GM18526 (cell line): ENCODE measurements around the gene CARM1.

ENCODE experiments used
- POLR2A ChIP-seq: IDR thresholded peaks from 3 replicates; pipeline ENCODE4 v1.6.1; 2011; ENCODE audit not compliant: insufficient read length; ENCODE audit errors: extremely low read depth

CARM1 gene

GRCh38 chr19:10836479-10837330, 34.6 kb upstream of the CARM1 start:
- no peak for TF ChIP-seq POLR2A

- no peak for TF ChIP-seq POLR2A
These were observed 33.0 kb upstream of the CARM1 start for GRCh38 chr19:10838377-10838776.

GRCh38 chr19:10839114-10840050, 32.0 kb upstream of the CARM1 start:
- TF ChIP-seq POLR2A, result no peak

GRCh38 chr19:10842788-10843187, 28.6 kb upstream of the CARM1 start:
- no peak for TF ChIP-seq POLR2A

GRCh38 chr19:10846500-10847202, 24.7 kb upstream of the CARM1 start:
- TF ChIP-seq POLR2A, result no peak

GRCh38 chr19:10848230-10848856, 23.0 kb upstream of the CARM1 start, which contains the start of gene C19orf38:
TSS of gene C19orf38 (plus strand) at chr19:10848415. CDS start at chr19:10848509, 94 bp downstream.
- no peak for TF ChIP-seq POLR2A

GRCh38 chr19:10850631-10851030, 20.7 kb upstream of the CARM1 start:
- TF ChIP-seq POLR2A, result no peak

GRCh38 chr19:10852098-10852800, 19.1 kb upstream of the CARM1 start:
- no peak for TF ChIP-seq POLR2A

GRCh38 chr19:10852941-10853340, 18.4 kb upstream of the CARM1 start:
- TF ChIP-seq POLR2A, result no peak

- no peak for TF ChIP-seq POLR2A
These were observed 16.8 kb upstream of the CARM1 start for GRCh38 chr19:10854350-10855089.

GRCh38 chr19:10855879-10856522, 15.4 kb upstream of the CARM1 start:
- TF ChIP-seq POLR2A, result no peak

GRCh38 chr19:10858204-10858828, 13.0 kb upstream of the CARM1 start:
- TF ChIP-seq POLR2A, result no peak

- TF ChIP-seq POLR2A, result no peak
These were observed 10.2 kb upstream of the CARM1 start for GRCh38 chr19:10861103-10861651.
